ENCODE results near the gene RPL37A.

The RPL37A gene

DNA sequence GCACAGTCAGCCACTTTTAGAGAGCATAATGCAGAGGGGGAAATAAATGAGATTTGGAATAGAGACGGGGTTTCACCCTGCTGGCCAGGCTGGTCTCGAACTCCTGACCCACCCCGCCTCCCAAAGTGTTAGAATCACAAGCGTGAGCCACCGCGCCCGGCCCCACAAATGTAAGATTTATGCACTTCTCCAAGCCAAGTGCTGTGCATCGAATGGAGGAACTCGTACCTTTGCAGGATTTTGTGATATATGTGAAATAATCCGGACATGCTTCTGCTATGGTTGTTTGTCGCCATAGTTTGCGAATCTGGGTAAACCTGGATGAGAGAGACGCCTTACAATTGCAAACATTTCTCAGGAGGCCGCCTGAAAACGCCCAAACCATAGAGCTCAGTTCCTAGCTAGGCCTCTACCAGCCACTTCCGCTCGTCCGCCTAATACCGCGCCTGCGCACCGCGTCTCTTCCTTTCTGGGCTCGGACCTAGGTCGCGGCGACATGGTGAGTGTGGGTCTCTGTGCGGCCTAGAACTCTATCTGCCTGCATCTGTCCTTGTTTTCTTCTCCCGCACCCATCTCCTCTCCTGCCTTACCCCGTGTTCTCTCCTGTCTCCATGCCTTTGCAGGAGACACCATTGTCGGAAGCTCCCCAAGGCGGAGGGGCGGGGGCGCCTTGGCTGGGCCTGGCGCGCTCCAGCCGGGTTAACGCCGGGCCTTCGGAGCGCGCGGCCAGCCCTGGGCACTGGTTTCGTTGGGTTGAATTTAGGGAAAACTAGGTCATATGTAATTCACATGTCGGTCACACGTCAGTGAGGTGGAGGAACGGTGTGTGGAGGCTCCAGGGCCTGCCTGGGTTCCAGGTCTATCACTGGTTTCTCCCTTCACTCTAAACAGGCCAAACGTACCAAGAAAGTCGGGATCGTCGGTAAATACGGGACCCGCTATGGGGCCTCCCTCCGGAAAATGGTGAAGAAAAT, at the start of gene RPL37A:
Gene RPL37A, plus strand, starts transcription at position 466 of the 974 bp plus-strand sequence. Its CDS starts 31 bp downstream, at position 497.
- peak; percentile 48 to 93 (median 89) for DNase-seq

- DNase-seq: no peak
These were observed 48.3 kb upstream of the RPL37A start for GRCh38 chr2:216450346-216450745.

- DNase-seq: no peak
These were observed 47.9 kb upstream of the RPL37A start for GRCh38 chr2:216450784-216451183.

GRCh38 chr2:216453955-216454614, 44.6 kb upstream of the RPL37A start:
- DNase-seq: no peak

GRCh38 chr2:216463148-216463547, 35.5 kb upstream of the RPL37A start:
- no peak for DNase-seq

DNA sequence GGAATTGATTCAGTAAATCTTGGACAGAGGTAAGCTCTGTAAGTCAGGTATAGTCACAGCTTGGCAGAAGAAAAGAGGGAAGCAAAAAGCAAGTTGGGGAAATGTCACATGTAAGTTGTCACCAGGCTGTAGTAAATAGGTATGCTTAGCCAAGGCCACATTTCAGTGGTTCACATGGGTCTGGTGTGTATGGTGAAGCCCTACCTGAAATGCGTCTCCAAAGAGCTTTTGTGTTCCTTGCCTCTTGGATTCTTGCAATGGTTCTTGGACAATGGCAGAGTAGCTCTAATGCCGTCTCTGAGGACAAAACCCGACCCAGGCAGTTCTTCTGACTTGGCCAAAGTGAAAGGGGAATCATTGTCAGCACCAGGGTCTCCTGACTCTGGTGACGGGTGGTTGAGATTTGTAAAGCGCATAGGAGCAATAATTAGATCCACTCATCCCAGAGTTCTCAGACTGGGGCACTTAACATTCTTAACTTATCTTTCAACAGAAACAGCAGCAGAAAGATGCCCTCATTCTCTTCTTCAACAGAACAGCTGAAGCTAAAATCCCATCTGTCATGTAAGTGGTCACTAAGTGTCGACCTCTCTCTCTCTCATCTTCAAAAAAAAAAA, 34.4 kb upstream of the RPL37A start:
- no peak for DNase-seq

DNA sequence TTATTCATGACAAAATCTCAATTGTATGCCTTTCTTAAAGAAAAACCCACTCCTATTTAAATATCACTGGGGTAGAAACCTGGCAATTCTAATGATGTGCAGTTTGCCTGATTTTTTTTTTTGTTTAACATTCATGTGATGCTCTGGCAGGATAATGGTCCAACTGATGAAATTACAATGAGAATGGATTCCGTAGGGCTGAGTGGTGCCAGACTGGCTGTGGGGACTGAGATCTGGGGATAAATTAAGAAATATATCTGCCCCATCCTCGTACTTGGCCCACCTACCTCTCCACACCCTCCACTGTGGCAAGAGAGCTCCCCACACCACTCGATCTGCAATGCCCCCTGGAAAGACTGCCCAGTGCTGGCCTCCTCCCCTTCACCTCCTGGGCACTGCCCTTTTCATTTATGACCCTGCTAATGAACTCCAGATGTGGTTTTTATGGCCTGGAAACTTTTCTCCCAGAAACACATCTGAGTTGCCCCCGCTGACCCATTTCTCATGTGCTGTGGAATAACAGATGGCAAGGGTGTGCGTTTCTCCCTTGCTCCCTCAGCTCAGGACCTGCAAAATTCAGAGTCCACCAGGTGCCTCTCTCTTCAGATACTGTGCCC, 33.0 kb upstream of the RPL37A start:
- DNase-seq: no peak

DNA sequence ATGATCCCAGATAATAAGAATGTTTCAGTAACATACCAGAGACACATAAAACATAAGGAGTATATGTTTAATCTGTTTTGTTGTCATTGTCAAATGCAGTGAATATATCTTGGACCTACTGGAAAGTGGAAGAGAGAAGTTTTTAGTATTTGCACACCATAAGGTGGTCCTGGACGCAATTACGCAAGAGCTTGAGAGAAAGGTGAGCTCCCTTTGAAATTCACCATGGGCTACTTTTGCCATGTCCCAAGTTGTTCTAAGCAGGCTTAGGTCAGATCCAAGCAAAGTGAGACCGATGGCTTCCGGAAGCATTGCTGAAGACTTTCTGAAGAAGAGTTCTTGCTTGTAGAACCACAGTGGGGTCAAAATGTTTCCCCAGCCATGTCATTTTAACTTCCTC, 30.8 kb upstream of the RPL37A start:
- no peak for DNase-seq

GRCh38 chr2:216469661-216470060, 29.0 kb upstream of the RPL37A start:
- no peak for DNase-seq

GRCh38 chr2:216473187-216473586, 25.5 kb upstream of the RPL37A start:
- no peak for DNase-seq

DNA sequence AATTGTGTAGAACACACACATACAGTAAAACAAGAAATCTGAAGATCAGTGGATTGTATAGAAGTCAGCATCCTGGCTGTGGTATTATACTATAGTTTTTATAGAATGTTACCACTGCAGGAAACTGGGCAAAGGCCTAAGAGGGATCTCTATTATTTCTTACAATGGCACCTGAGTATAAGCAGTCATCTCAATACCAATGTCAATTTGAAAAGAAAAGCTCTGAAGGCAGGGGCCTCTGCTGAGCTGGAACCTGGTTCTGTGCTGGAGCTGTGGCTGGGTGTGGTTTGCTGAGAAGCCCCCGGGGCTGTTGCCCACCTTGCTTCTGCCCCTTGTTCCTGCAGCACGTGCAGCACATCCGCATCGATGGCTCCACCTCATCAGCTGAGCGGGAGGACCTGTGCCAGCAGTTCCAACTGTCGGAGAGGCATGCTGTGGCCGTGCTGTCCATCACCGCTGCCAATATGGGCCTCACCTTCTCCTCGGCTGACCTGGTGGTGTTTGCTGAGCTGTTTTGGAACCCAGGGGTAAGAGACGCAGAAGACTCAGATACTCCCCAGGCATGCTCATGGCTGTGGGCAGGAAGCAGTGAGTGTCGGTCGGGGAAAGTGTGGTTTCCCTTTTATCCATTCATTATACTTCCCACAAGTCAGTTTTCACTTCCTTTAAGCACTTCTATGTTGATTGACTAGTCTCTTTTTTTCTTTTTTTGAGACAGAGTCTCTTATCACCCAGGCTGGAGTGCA, 23.5 kb upstream of the RPL37A start:
- no peak for DNase-seq

DNA sequence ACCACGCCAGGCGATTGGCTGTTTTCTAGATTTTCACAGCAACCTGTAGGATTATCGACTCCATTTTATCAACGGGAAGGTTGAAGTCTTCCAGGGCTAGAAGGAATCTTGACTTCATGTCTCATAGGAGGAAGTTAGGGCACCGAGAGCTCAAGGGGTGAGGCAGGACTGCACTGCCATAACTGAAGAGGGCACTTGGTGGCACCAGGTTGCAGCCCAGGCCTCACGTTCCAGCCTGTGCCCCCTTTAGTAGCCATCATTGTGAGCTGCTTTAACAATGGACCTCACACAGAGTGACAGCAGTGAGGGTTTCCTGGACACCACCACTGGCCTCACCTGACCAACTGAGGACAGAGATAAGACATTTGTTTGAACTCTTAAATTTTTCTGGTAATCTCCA, 22.9 kb upstream of the RPL37A start:
- no peak for DNase-seq

DNA sequence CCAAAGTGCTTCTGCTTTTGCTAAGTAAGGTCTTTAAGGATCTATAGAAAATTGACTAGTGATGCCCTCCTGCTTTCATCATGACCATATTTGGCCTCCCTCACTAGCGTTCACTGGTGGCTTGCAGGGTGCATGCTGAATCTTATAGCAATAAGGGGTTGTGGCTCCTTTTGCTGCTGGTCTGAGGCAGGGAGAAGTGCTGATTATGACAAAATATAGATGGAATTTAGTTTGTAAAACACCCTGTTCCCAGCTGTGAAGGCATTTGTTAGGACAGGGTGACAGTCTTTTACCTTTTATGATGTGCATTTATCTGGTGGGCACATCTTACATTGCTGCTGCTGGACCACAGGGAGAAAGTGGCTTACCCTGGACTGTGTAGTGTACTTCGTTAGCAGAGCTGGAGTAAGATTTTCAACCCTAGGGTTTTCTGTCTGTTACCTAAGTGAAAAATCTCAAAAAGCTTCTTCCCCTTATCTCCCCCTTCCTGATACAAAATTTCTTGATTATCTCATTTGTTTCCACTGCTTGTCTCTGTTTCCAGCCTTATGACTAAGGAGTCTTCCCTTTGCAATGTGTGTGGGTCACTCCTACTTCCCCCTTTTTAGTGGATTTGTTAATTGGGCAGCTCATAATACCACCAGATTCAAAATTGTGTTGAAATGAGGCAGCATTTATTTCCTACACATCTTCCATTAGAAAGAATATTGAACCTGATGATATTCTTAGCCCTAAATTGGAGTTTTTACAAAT, 21.2 kb upstream of the RPL37A start:
- DNase-seq: no peak

DNA sequence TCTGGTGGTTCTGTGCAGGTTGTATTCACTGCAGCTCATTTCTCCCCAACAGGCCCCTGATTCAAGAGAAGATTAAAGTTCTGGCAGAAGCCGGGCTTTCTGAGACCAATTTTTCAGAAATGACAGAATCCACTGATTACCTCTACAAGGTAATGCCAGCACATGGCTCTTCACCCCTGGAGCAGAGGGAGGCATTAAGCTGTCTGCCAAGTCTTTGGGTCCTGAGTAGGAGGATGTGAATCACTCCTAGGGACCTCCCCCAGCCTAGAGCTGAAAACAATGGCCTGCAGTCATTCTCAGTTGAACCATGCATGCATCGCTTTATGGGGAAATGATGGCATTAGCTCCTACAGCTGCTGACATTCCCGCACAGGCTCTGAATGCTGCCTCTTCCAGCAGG, 20.5 kb upstream of the RPL37A start:
- peak in 4 of 14 donors; percentile 12 to 45 (median 24) for DNase-seq

DNA sequence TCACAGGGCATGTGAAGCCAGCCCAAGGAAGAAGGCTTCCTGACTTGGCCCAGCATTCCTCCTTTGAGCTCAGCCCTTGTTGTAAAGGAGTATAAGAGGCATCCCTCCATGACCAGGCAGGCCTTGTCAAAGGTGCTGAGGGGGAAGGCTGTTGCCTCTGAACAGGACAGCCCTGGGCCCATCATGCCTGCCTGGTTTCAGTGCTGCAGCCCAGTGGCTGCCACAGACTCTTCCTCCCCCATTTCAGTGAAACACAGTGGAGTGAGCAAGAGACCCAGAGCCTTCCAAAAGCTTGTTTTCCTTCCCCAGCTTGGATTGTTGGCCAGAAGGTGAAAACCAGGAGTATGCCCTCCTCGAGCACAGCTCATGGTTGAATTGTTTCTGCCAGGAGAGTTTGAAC, 19.9 kb upstream of the RPL37A start:
- no peak for DNase-seq

DNA sequence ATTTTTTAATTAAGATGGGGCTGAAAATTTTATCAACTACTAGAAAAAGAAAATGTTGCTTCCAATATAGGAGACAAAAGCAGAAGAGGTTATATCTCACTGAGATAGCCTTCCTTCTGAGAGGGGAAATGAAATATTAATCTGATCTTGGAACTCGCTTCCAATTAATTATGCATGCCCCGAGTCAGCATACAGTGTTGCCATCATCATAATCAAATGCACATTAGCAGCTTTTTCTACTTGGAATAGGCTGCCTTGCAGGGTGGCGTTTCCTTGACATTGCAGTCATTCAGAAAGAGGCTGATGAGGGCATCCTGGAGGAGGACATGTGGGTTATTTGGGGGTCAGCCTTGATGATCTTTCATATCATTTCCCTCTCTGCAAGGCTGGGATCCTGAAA, 18.4 kb upstream of the RPL37A start:
- DNase-seq: no peak

DNA sequence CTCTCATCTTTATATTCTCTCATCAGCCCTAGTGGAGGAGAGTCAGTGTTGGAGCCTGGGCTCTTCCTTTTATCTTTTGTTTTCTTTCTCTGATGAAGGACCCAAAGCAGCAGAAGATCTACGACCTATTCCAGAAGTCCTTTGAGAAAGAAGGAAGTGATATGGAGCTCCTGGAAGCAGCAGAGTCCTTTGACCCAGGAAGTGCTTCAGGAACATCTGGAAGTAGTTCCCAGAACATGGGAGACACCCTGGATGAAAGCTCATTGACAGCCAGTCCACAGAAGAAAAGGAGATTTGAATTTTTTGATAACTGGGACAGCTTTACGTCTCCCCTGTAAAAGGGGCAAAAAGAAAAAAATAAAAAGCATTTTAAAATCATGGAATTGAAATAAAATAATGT, 16.0 kb upstream of the RPL37A start:
- no peak for DNase-seq

GRCh38 chr2:216485237-216485636, 13.4 kb upstream of the RPL37A start:
- no peak for DNase-seq

DNA sequence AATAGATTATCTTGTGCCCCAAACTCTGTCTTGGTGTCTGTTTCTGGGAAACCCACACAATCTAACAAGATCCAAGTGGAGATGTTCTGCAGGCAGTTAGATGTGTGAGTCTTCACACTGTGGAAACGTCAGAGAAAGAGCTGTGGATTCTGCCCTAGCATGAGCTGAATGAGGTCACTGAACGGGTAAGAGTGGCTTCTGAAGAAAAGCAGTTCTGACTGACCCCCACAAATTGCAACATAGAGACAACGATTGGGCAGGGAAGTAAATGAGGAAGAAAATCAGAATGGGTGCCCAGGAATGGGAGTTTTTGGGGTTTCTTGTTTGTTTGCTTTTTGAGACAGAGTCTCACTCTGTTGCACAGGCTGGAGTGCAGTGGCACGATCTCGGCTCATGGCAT, 12.9 kb upstream of the RPL37A start:
- no peak for DNase-seq

DNA sequence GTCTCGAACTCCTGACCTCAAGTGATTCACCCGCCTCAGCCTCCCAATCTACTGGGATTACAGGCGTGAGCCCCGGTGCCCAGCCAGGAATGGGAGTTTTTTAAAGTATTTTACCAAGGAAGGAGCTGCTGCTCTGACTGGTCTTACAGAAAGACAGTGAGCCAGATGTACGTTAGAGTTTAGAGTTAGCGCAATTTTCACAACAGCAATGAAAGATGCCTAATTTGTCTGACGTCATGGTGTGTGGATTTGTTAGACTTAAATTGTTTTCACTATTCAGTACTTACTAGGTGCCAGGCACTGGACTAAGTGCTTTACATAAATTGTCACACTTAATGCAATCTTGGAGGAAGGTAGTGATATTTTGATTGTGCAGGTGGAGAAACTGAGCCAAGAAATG, 12.4 kb upstream of the RPL37A start:
- no peak for DNase-seq

- DNase-seq: no peak
These were observed 11.9 kb upstream of the RPL37A start for GRCh38 chr2:216486708-216487107.

Measured in C1 segment of cervical spinal cord (tissue), 14 donors.